Pancreas (tissue), 10 donors: ENCODE results near the gene FEZF1. TPM values are rescaled to one million over a fixed set of nuclear protein-coding genes. Genes with fewer than 3 reads are reported as not detected.

ENCODE experiments used
- ATAC-seq, 4 donors: fragments of 200-7000 bp; cut with Tn5 transposase; one replicate each; pipeline versions ENCODE4 v1.8.0 to v1.9.1; 2020; ENCODE audit warnings: mild to moderate bottlenecking in 4 of 4, moderate library complexity in 4 of 4
- DNase-seq, 6 donors: peaks; one replicate each; pipeline ENCODE4 v3.0.0-alpha.2; 2020
- FAIRE-seq: peaks from 2 replicates; lab custom pipeline; 2012; peaks lifted over from hg19 to GRCh38; lab: Jason Lieb, UNC
- H3K27ac ChIP-seq, 4 donors: fragments of 200-600 bp; sonication (generic); 1 replicate in 3 of 4; 2 replicates in 1 of 4; pipeline versions ENCODE4 v1.5.0 to v1.8.0; 2020
- H3K27me3 ChIP-seq, 4 donors: fragments of 200-600 bp; one replicate each; pipeline ENCODE4 v1.8.0; 2021
- H3K36me3 ChIP-seq, 3 donors: fragments of 200-600 bp; sonication (generic) in 1 of 3; one replicate each; pipeline versions ENCODE4 v1.5.0 to v1.8.0; 2020 to 2021
- H3K4me1 ChIP-seq, 3 donors: fragments of 200-600 bp; one replicate each; pipeline ENCODE4 v1.8.0; 2021
- H3K4me3 ChIP-seq, 4 donors: fragments of 200-600 bp; sonication (generic) in 2 of 4; one replicate each; pipeline versions ENCODE4 v1.5.0 to v1.8.0; 2020 to 2021
- H3K9me3 ChIP-seq, 4 donors: fragments of 200-600 bp; one replicate each; pipeline ENCODE4 v1.8.0; 2021
- CTCF ChIP-seq, 4 donors: fragments of 200-600 bp; sonication (generic) in 3 of 4; IDR thresholded peaks; one replicate each; pipeline versions ENCODE4 v1.5.0 to v1.8.0; 2021; ENCODE audit warnings: antibody characterized with exemption in 4 of 4
- WGBS, 2 donors: extraction: QIAGEN DNeasy Blood & Tissue Kit; methylation state at CpG; one replicate each; pipeline ENCODE4 v1.1.7; 2013; 5-methylcytosine and 5-hydroxymethylcytosine counted together
- intact Hi-C, 3 donors: fragments of 100-400 bp; cut with DNase I; formaldehyde crosslinking; loops; one replicate each; pipeline versions ENCODE4 v1.11.1 to v1.14.2; 2022
- polyA plus RNA-seq, 2 donors: library from polyadenylated mRNA; stranded (reverse); fragments of 200-250 nt; gene quantifications; one replicate each; pipeline ENCODE4 v1.2.3, GENCODE V29; 2013
- total RNA-seq, 6 donors: library from RNA; stranded (reverse); fragmentation: NEBNext Ultra II Directional in 4 of 6; extraction: Animal tissue kit (Norgen Biotek cat#: 25700) in 4 of 6; gene quantifications; one replicate each; pipeline versions ENCODE4 v1.2.1 to v1.2.4, GENCODE V29; 2021 to 2023
- donor health status: healthy with polysubstance abuse.
- donor health status: DM: no; HTN: no; CAD: no; lungs with moderate emphysema.
- donor health status: DM: no; HTN: no; CAD: no.
- donor health status: control.
- donor health status: control.
- donor health status: Bipolar disorder and iron deficiency.
- donor health status: DM: yes; HTN: yes; CAD: no.
- donor health status: DM: no; HTN: no; CAD: no.
- donor health status: DM: no; HTN: no; CAD: no.
- donor health status: DM: yes; HTN: yes; CAD: no.

The FEZF1 gene
- total and polyA plus RNA-seq, 8 donors, result not detected

DNA sequence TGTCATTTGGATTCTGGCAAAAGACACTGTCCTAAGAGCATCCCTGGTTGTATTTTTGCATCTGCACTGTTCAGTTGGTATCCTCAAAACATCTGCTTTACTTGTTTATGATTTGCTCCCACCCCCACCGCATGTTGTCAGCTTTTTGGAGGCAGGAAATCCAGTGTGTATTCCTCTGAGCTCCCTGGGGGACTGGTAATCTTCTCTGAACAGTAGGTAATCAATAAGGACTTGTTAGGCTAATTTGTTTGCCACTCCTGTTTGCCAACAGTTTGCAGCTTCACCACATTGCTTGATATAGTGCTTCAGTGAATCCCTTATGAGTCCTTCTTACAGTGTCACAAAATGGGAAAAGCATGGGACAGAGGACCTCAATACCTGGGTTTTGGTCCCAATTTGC lies 49.1 kb downstream of the FEZF1 start:
- TF ChIP-seq CTCF (IDR thresholded peaks at IDR 0.05), result no peak
- no peaks in the 10 kb centered on the region for H3K4me1 ChIP-seq
- intact Hi-C loops, result no loop called here
- H3K36me3 ChIP-seq, result no peaks in the 10 kb centered on the region
- no peaks in the 10 kb centered on the region for H3K9me3 ChIP-seq
- H3K4me3 ChIP-seq, result no peak overlapping the region
- FAIRE-seq, result no peak
- H3K27me3 ChIP-seq, result no peaks in the 10 kb centered on the region
- H3K27ac ChIP-seq, result no peak overlapping the region
- no peak for ATAC-seq
- 6 to 18% methylated on average over 1 of the region's 1 CpG for WGBS, 2 donors
- DNase-seq, result no peak

Other genes starting within 250 kb of the FEZF1 start
- gene AASS, start 160.5 kb downstream of the FEZF1 start, total RNA-seq, result 10 to 100 TPM in 3 of 6 donors, 1 to 10 TPM in 3; 5.9 to 16.9 (median 10.0) TPM
- 10 to 100 TPM; 10.5 to 13.3 TPM for gene AASS, start 160.5 kb downstream of the FEZF1 start, polyA plus RNA-seq